Transverse colon (tissue), 3 donors: ENCODE measurements around the gene SLC17A3.

Source experiments
- EP300 ChIP-seq: sonication (generic); formaldehyde crosslinking; IDR thresholded peaks from one replicate; pipeline ENCODE4 v1.6.1; 2017; ENCODE audit warnings: antibody characterized with exemption, low read depth
- POLR2AphosphoS5 ChIP-seq, 3 donors: sonication (generic); formaldehyde crosslinking; IDR thresholded peaks; one replicate each; pipeline ENCODE4 v1.6.1; 2016; ENCODE audit warnings: antibody characterized with exemption in 3 of 3

GRCh38 chr6:25889877-25890853, 16.1 kb upstream of the SLC17A3 start:
- TF ChIP-seq POLR2AphosphoS5 (IDR thresholded peaks at IDR 0.05) (no peak), EP300 (no peak)
